H9 (cell line): ENCODE measurements around the gene KIF16B. TPM values are rescaled to one million over a fixed set of nuclear protein-coding genes. Genes with fewer than 3 reads are reported as not detected.

Experiments
- DNase-seq: peaks from one replicate; pipeline ENCODE4 v3.0.0-alpha.2; 2017
- H2AFZ ChIP-seq: one replicate; pipeline ENCODE4 v1.6.1; 2013; ENCODE audit warnings: mild to moderate bottlenecking, low read length, control low read depth, moderate library complexity
- H2AK5ac ChIP-seq: 2 replicates; pipeline ENCODE4 v1.6.1; 2013; ENCODE audit warnings: low read length, control low read depth, mixed read lengths; ENCODE audit not compliant: insufficient read length
- H2BK120ac ChIP-seq: one replicate; pipeline ENCODE4 v1.6.1; 2013; ENCODE audit warnings: low read depth, mild to moderate bottlenecking, low read length, control low read depth, inconsistent platforms; ENCODE audit not compliant: poor library complexity, severe bottlenecking
- H2BK12ac ChIP-seq: 2 replicates; pipeline ENCODE4 v1.6.1; 2013; ENCODE audit warnings: low read length, control low read depth, mixed read lengths, low read depth; ENCODE audit not compliant: insufficient read length
- H2BK15ac ChIP-seq: 2 replicates; pipeline ENCODE4 v1.6.1; 2013; ENCODE audit warnings: low read depth, low read length, control low read depth
- H2BK20ac ChIP-seq: one replicate; pipeline ENCODE4 v1.6.1; 2013; ENCODE audit warnings: low read depth, mild to moderate bottlenecking, low read length, control low read depth, inconsistent platforms; ENCODE audit not compliant: poor library complexity, severe bottlenecking
- H2BK5ac ChIP-seq: 2 replicates; pipeline ENCODE4 v1.6.1; 2013; ENCODE audit warnings: low read length, control low read depth, mixed read lengths; ENCODE audit not compliant: insufficient read length
- H3K14ac ChIP-seq: 2 replicates; pipeline ENCODE4 v1.6.1; 2013; ENCODE audit warnings: low read length, control low read depth; ENCODE audit not compliant: insufficient read depth
- H3K18ac ChIP-seq: 2 replicates; pipeline ENCODE4 v1.6.1; 2013; ENCODE audit warnings: low read depth, mild to moderate bottlenecking, mixed read lengths, low read length, control low read depth; ENCODE audit not compliant: insufficient read length
- H3K23ac ChIP-seq: 2 replicates; pipeline ENCODE4 v1.6.1; 2013; ENCODE audit warnings: low read length, control low read depth, mixed read lengths, low read depth; ENCODE audit not compliant: insufficient read length
- H3K23me2 ChIP-seq: 2 replicates; pipeline ENCODE4 v1.6.1; 2013; ENCODE audit warnings: low read depth, mild to moderate bottlenecking, mixed read lengths, low read length, control low read depth; ENCODE audit not compliant: insufficient read length, poor library complexity, severe bottlenecking
- H3K27ac ChIP-seq: 2 replicates; pipeline ENCODE4 v1.5.1; 2013; ENCODE audit warnings: low read length, control low read depth, mixed read lengths, low read depth; ENCODE audit not compliant: insufficient read length
- H3K27me3 ChIP-seq: 2 replicates; pipeline ENCODE4 v1.6.1; 2013; ENCODE audit warnings: low read length, control low read depth, inconsistent platforms; ENCODE audit not compliant: insufficient read depth
- H3K4ac ChIP-seq: 2 replicates; pipeline ENCODE4 v1.6.1; 2013; ENCODE audit warnings: low read depth, mild to moderate bottlenecking, control low read depth, inconsistent platforms, low read length, moderate library complexity
- H3K4me1 ChIP-seq: 2 replicates; pipeline ENCODE4 v1.6.1; 2013; ENCODE audit warnings: low read length, control low read depth, inconsistent platforms; ENCODE audit not compliant: insufficient read depth
- H3K4me2 ChIP-seq: 2 replicates; pipeline ENCODE4 v1.6.1; 2013; ENCODE audit warnings: low read length, control low read depth, mixed read lengths; ENCODE audit not compliant: insufficient read length, insufficient read depth
- H3K56ac ChIP-seq: 2 replicates; pipeline ENCODE4 v1.6.1; 2013; ENCODE audit warnings: low read depth, mild to moderate bottlenecking, mixed read lengths, low read length, control low read depth; ENCODE audit not compliant: insufficient read length
- H3K79me1 ChIP-seq: 2 replicates; pipeline ENCODE4 v1.6.1; 2013; ENCODE audit warnings: low read depth, mild to moderate bottlenecking, moderate library complexity, low read length, control low read depth, inconsistent platforms; ENCODE audit not compliant: insufficient read depth, poor library complexity, severe bottlenecking
- H3K79me2 ChIP-seq: 2 replicates; pipeline ENCODE4 v1.6.1; 2013; ENCODE audit warnings: low read length, control low read depth, inconsistent platforms; ENCODE audit not compliant: insufficient read depth
- H3K9ac ChIP-seq: 2 replicates; pipeline ENCODE4 v1.6.1; 2013; ENCODE audit warnings: low read length, control low read depth, mixed read lengths; ENCODE audit not compliant: insufficient read length; ENCODE audit errors: extremely low read depth
- H3K9me3 ChIP-seq: one replicate; pipeline ENCODE4 v1.6.1; 2013; ENCODE audit warnings: low read depth, low read length, inconsistent platforms; ENCODE audit not compliant: control insufficient read depth
- H3T11ph ChIP-seq: one replicate; pipeline ENCODE4 v1.6.1; 2013; ENCODE audit warnings: mild to moderate bottlenecking, low read length, control low read depth, inconsistent platforms
- H4K20me1 ChIP-seq: one replicate; pipeline ENCODE4 v1.6.1; 2013; ENCODE audit not compliant: control insufficient read depth, insufficient read length, insufficient read depth
- H4K5ac ChIP-seq: 2 replicates; pipeline ENCODE4 v1.6.1; 2013; ENCODE audit warnings: low read depth, mild to moderate bottlenecking, mixed read lengths, low read length, control low read depth; ENCODE audit not compliant: insufficient read length
- H4K8ac ChIP-seq: replicated peaks from 2 replicates; pipeline ENCODE4 v1.6.1; 2013; ENCODE audit warnings: low read length, control low read depth, mixed read lengths, low read depth; ENCODE audit not compliant: insufficient read length
- H4K91ac ChIP-seq: 2 replicates; pipeline ENCODE4 v1.6.1; 2013; ENCODE audit warnings: low read depth, mild to moderate bottlenecking, moderate library complexity, mixed read lengths, low read length, control low read depth; ENCODE audit not compliant: insufficient read length
- H3K27ac Mint-ChIP-seq, 3 experiments: 2 replicates in 2 of 3; 3 replicates in 1 of 3; pipeline ENCODE4 v1.8.0; 2020 to 2021; ENCODE audit warnings: mixed read lengths in 3 of 3, mild to moderate bottlenecking in 1 of 3, moderate library complexity in 1 of 3
- H3K27me3 Mint-ChIP-seq: 2 replicates; pipeline ENCODE4 v1.8.0; 2021; ENCODE audit warnings: low read depth, mild to moderate bottlenecking, moderate library complexity, mixed read lengths
- H3K36me3 Mint-ChIP-seq, 3 experiments: 2 replicates in 2 of 3; 3 replicates in 1 of 3; pipeline ENCODE4 v1.8.0; 2020 to 2021; ENCODE audit warnings: low read depth in 3 of 3, mixed read lengths in 3 of 3; ENCODE audit not compliant: insufficient read depth in 1 of 3
- H3K4me1 Mint-ChIP-seq, 2 experiments: 2 replicates each; pipeline ENCODE4 v1.8.0; 2020; ENCODE audit warnings: mixed read lengths in 2 of 2
- H3K4me3 Mint-ChIP-seq, 2 experiments: 2 replicates in 1 of 2; 3 replicates in 1 of 2; pipeline ENCODE4 v1.8.0; 2020 to 2021; ENCODE audit warnings: mild to moderate bottlenecking in 2 of 2, mixed read lengths in 2 of 2, moderate library complexity in 1 of 2
- H3K9me3 Mint-ChIP-seq, 2 experiments: 2 replicates in 1 of 2; 3 replicates in 1 of 2; pipeline ENCODE4 v1.8.0; 2020; ENCODE audit warnings: mild to moderate bottlenecking in 2 of 2, mixed read lengths in 2 of 2, moderate library complexity in 1 of 2
- CTCF ChIP-seq: fragments of 200-600 bp; sonication (generic); conservative IDR thresholded peaks from 3 replicates; pipeline ENCODE4 v1.8.0; 2021; ENCODE audit warnings: antibody characterized with exemption, mild to moderate bottlenecking
- WGBS: extraction: QIAGEN DNeasy Blood & Tissue Kit; methylation state at CpG from one replicate; pipeline ENCODE4 v1.1.7; 2013; ENCODE audit warnings: missing lambda C conversion rate, low lambda C conversion rate, mixed read lengths; ENCODE audit not compliant: insufficient read length; ENCODE audit errors: extremely low coverage; 5-methylcytosine and 5-hydroxymethylcytosine counted together
- total RNA-seq: library from RNA; stranded (reverse); gene quantifications from 2 replicates; pipeline ENCODE4 v1.2.1, GENCODE V29; 2021

KIF16B gene
- total RNA-seq, 1 experiment from 2014 or later: 7.4 TPM

- Histone ChIP-seq H2BK20ac (no peak overlapping the region), H3K18ac (no peak overlapping the region), H2BK120ac (no peak overlapping the region), H3K4ac (no peak overlapping the region), H3K9ac (no peak overlapping the region), H3K56ac (no peak overlapping the region), H2AFZ (no peak overlapping the region), H3K27me3 (no peaks in the 10 kb centered on the region), H3K27ac (no peak overlapping the region), H3K23ac (no peak overlapping the region), H3K23me2 (no peaks in the 10 kb centered on the region), H2BK15ac (no peak overlapping the region), H2BK5ac (no peak overlapping the region), H2BK12ac (no peak overlapping the region), H3K14ac (no peak overlapping the region), H3K4me1 (no peaks in the 10 kb centered on the region), H3K79me2 (no peaks in the 10 kb centered on the region), H3K79me1 (no peaks in the 10 kb centered on the region), H2AK5ac (no peak overlapping the region), H4K8ac (no peak overlapping the region), H4K20me1 (no peaks in the 10 kb centered on the region), H3K4me2 (no peak overlapping the region), H3K9me3 (peaks cover 7% of the 10 kb centered on the region), H4K91ac (no peak overlapping the region), H3T11ph (no peak overlapping the region), H4K5ac (no peak overlapping the region)
- DNase-seq: no peak
- no CpG with 5 or more reads among the region's 7 CpGs for WGBS
- Mint-ChIP-seq H3K4me3 (no peak overlapping the region), H3K36me3 (peaks cover 0 to 13% (median 6%) of the 10 kb centered on the region in 3 experiments; a peak in 5 of 7 replicates), H3K27me3 (no peaks in the 10 kb centered on the region; the same call in 1 of the 2 replicates), H3K9me3 (peaks cover 9 to 16% of the 10 kb centered on the region in 2 experiments), H3K4me1 (peaks cover 4 to 17% of the 10 kb centered on the region in 2 experiments), H3K27ac (no peak overlapping the region; a peak in 1 of 7 replicates)
- no peak for TF ChIP-seq CTCF
These were observed 48.3 kb upstream of the KIF16B start for GRCh38 chr20:16621435-16622141.
